H1 (cell line): ENCODE results near the gene STYXL1. TPM values are rescaled to one million over a fixed set of nuclear protein-coding genes. Genes with fewer than 3 reads are reported as not detected.

Experiments
- CTCF ChIA-PET: fragments of 300-600 bp; sonication (Branson Sonifier 250); formaldehyde crosslinking; loops from one replicate; lab custom pipeline; 2021; ENCODE audit not compliant: partially characterized antibody; lab: Charles Lee
- POLR2A ChIA-PET: fragments of 300-600 bp; sonication (Branson Sonifier 250); formaldehyde crosslinking; loops from one replicate; lab custom pipeline; 2021; ENCODE audit warnings: inconsistent platforms; ENCODE audit not compliant: partially characterized antibody; lab: Charles Lee
- DNase-seq, 2 experiments: peaks; one replicate each; pipeline versions ENCODE4 v3.0.0 to v3.0.0-alpha.2; 2010 to 2022; ENCODE audit warnings: low spot score in 2 of 2, low read depth in 1 of 2, mixed read lengths in 1 of 2
- FAIRE-seq: peaks from 2 replicates; lab custom pipeline; 2011; peaks lifted over from hg19 to GRCh38; lab: Jason Lieb, UNC
- H2AFZ ChIP-seq: 2 replicates; pipeline ENCODE4 v1.8.1; 2012; ENCODE audit warnings: low read length, inconsistent platforms
- H2AK5ac ChIP-seq: 2 replicates; pipeline ENCODE4 v1.6.1; 2013; ENCODE audit warnings: low read depth, low read length
- H2BK120ac ChIP-seq: replicated peaks from 2 replicates; pipeline ENCODE3; 2013; ENCODE audit warnings: low read depth, low read length, inconsistent platforms
- H2BK12ac ChIP-seq: 2 replicates; pipeline ENCODE4 v1.6.1; 2013; ENCODE audit warnings: low read depth, low read length
- H2BK15ac ChIP-seq: 2 replicates; pipeline ENCODE4 v1.6.1; 2013; ENCODE audit warnings: low read length
- H2BK20ac ChIP-seq: 2 replicates; pipeline ENCODE4 v1.6.1; 2013; ENCODE audit warnings: low read length
- H2BK5ac ChIP-seq: 2 replicates; pipeline ENCODE4 v1.6.1; 2013; ENCODE audit warnings: low read depth, low read length
- H3K14ac ChIP-seq: 2 replicates; pipeline ENCODE4 v1.6.1; 2013; ENCODE audit warnings: inconsistent platforms; ENCODE audit not compliant: insufficient read length
- H3K18ac ChIP-seq: 2 replicates; pipeline ENCODE4 v1.6.1; 2013; ENCODE audit warnings: low read length; ENCODE audit errors: extremely low read depth
- H3K23ac ChIP-seq: 2 replicates; pipeline ENCODE4 v1.6.1; 2013; ENCODE audit warnings: inconsistent platforms; ENCODE audit not compliant: insufficient read length
- H3K23me2 ChIP-seq: 2 replicates; pipeline ENCODE4 v1.6.1; 2013; ENCODE audit warnings: low read depth, low read length
- H3K27ac ChIP-seq: 2 replicates; pipeline ENCODE4 v1.6.1; 2011; ENCODE audit warnings: low read depth, low read length, inconsistent platforms
- H3K27me3 ChIP-seq, 4 experiments: replicated peaks in 1 of 4; 1 replicate in 1 of 4; 2 replicates in 3 of 4; pipeline versions ENCODE4 v1.6.1 to v1.8.1; 2011 to 2013; ENCODE audit warnings: low read length in 3 of 4, mild to moderate bottlenecking in 3 of 4, inconsistent platforms in 2 of 4, mixed read lengths in 2 of 4, moderate library complexity in 1 of 4; ENCODE audit not compliant: control insufficient read depth in 3 of 4, insufficient read depth in 3 of 4; ENCODE audit errors: extremely low read depth in 1 of 4
- H3K36me3 ChIP-seq, 4 experiments: 2 replicates each; pipeline versions ENCODE4 v1.6.1 to v1.8.1; 2011 to 2013; ENCODE audit warnings: mild to moderate bottlenecking in 4 of 4, low read length in 3 of 4, moderate library complexity in 2 of 4, control low read depth in 1 of 4, inconsistent platforms in 1 of 4; ENCODE audit not compliant: insufficient read depth in 4 of 4, control insufficient read depth in 2 of 4
- H3K4ac ChIP-seq: replicated peaks from 2 replicates; pipeline ENCODE3; 2013; ENCODE audit warnings: low read length, low read depth, mixed read lengths, inconsistent platforms; ENCODE audit not compliant: insufficient read length
- H3K4me1 ChIP-seq, 4 experiments: replicated peaks in 1 of 4; 1 replicate in 1 of 4; 2 replicates in 3 of 4; pipeline versions ENCODE4 v1.6.1 to v1.8.1; 2011 to 2013; ENCODE audit warnings: low read length in 3 of 4, inconsistent platforms in 2 of 4, mixed read lengths in 1 of 4; ENCODE audit not compliant: insufficient read depth in 4 of 4, control insufficient read depth in 3 of 4
- H3K4me2 ChIP-seq, 2 experiments: 2 replicates each; pipeline versions ENCODE4 v1.6.1 to v1.8.1; 2011 to 2013; ENCODE audit warnings: low read depth in 2 of 2, low read length in 2 of 2, control low read depth in 1 of 2, inconsistent platforms in 1 of 2, mild to moderate bottlenecking in 1 of 2; ENCODE audit not compliant: insufficient read depth in 1 of 2
- H3K4me3 ChIP-seq, 4 experiments: fragments of 200-600, 300-600 bp in 1 of 4; sonication (generic), shearing (Covaris generic), sonication (Bioruptor Twin) in 1 of 4; 2 replicates each; pipeline versions ENCODE4 v1.5.1 to v1.8.1; 2011 to 2016; ENCODE audit warnings: low read length in 4 of 4, low read depth in 3 of 4, control low read depth in 2 of 4, inconsistent platforms in 2 of 4, mild to moderate bottlenecking in 2 of 4, mixed read lengths in 1 of 4, moderate library complexity in 1 of 4; ENCODE audit not compliant: insufficient read depth in 2 of 4; ENCODE audit errors: extremely low read depth in 1 of 4
- H3K56ac ChIP-seq: replicated peaks from 2 replicates; pipeline ENCODE3; 2013; ENCODE audit warnings: low read depth, mild to moderate bottlenecking, mixed read lengths, low read length, inconsistent platforms; ENCODE audit not compliant: insufficient read length
- H3K79me1 ChIP-seq: 2 replicates; pipeline ENCODE4 v1.6.1; 2013; ENCODE audit warnings: low read depth, low read length, control low read depth
- H3K79me2 ChIP-seq, 2 experiments: 2 replicates each; pipeline versions ENCODE4 v1.6.1 to v1.8.1; 2012 to 2013; ENCODE audit warnings: low read length in 2 of 2, mild to moderate bottlenecking in 2 of 2, inconsistent platforms in 1 of 2; ENCODE audit not compliant: insufficient read depth in 2 of 2, control insufficient read depth in 1 of 2
- H3K9ac ChIP-seq, 4 experiments: replicated peaks in 1 of 4; 1 replicate in 1 of 4; 2 replicates in 3 of 4; pipeline versions ENCODE4 v1.6.1 to v1.8.1; 2011 to 2013; ENCODE audit warnings: low read depth in 3 of 4, low read length in 3 of 4, control low read depth in 2 of 4, mild to moderate bottlenecking in 2 of 4, moderate library complexity in 2 of 4, inconsistent platforms in 1 of 4; ENCODE audit errors: extremely low read depth in 1 of 4
- H3K9me3 ChIP-seq, 2 experiments: 2 replicates each; pipeline versions ENCODE4 v1.6.1 to v1.8.1; 2012 to 2013; ENCODE audit warnings: mild to moderate bottlenecking in 2 of 2, moderate library complexity in 2 of 2, control low read depth in 1 of 2, inconsistent platforms in 1 of 2, low read depth in 1 of 2, low read length in 1 of 2, mixed read lengths in 1 of 2; ENCODE audit not compliant: insufficient read depth in 2 of 2
- H4K20me1 ChIP-seq, 2 experiments: replicated peaks in 1 of 2; 2 replicates each; pipeline versions ENCODE3 to v1.8.1; 2011 to 2013; ENCODE audit warnings: inconsistent platforms in 2 of 2, low read length in 2 of 2, mild to moderate bottlenecking in 1 of 2; ENCODE audit not compliant: insufficient read depth in 2 of 2, control insufficient read depth in 1 of 2
- H4K5ac ChIP-seq: 2 replicates; pipeline ENCODE4 v1.6.1; 2013; ENCODE audit warnings: low read length, low read depth, mixed read lengths, inconsistent platforms; ENCODE audit not compliant: insufficient read length
- H4K8ac ChIP-seq: 2 replicates; pipeline ENCODE4 v1.8.0; 2013; ENCODE audit warnings: mild to moderate bottlenecking, moderate library complexity, low read length, inconsistent platforms; ENCODE audit not compliant: insufficient read depth; ENCODE audit errors: extremely low read depth
- H4K91ac ChIP-seq: replicated peaks from 2 replicates; pipeline ENCODE3; 2013; ENCODE audit warnings: low read length, mixed read lengths, inconsistent platforms; ENCODE audit not compliant: insufficient read length
- ATF3 ChIP-seq: IDR thresholded peaks from 2 replicates; pipeline ENCODE4 v1.6.1; 2011; ENCODE audit warnings: low read depth, mild to moderate bottlenecking, low read length; ENCODE audit not compliant: insufficient read depth
- CTBP2 ChIP-seq: IDR thresholded peaks from 2 replicates; pipeline ENCODE4 v1.7.0; 2011; ENCODE audit warnings: borderline replicate concordance, mild to moderate bottlenecking, moderate library complexity, mixed read lengths, low read length; ENCODE audit not compliant: insufficient read depth, insufficient read length
- EP300 ChIP-seq, 2 experiments: IDR thresholded peaks; 1 replicate in 1 of 2; 2 replicates in 1 of 2; pipeline ENCODE4 v1.6.1; 2011 to 2012; ENCODE audit warnings: low read depth in 2 of 2, low read length in 2 of 2, mild to moderate bottlenecking in 2 of 2, borderline replicate concordance in 1 of 2, inconsistent platforms in 1 of 2, moderate library complexity in 1 of 2
- EZH2 ChIP-seq: fragments of 200-600 bp; sonication (generic); IDR thresholded peaks from 2 replicates; pipeline ENCODE4 v1.7.1; 2012; ENCODE audit warnings: low read depth, mild to moderate bottlenecking, moderate library complexity, low read length, inconsistent platforms; ENCODE audit not compliant: severe bottlenecking
- POLR2A ChIP-seq, 2 experiments: IDR thresholded peaks; 1 replicate in 1 of 2; 2 replicates in 1 of 2; pipeline ENCODE4 v1.6.1; 2011; ENCODE audit warnings: low read depth in 2 of 2, low read length in 2 of 2, mild to moderate bottlenecking in 2 of 2; ENCODE audit errors: control extremely low read depth in 1 of 2
- RBBP5 ChIP-seq: IDR thresholded peaks from 2 replicates; pipeline ENCODE4 v1.7.1; 2012; ENCODE audit warnings: low read depth, mild to moderate bottlenecking, inconsistent platforms, low read length, moderate library complexity, borderline replicate concordance
- SIN3A ChIP-seq, 2 experiments: IDR thresholded peaks in 1 of 2; conservative IDR thresholded peaks in 1 of 2; 2 replicates each; pipeline ENCODE4 v1.6.1; 2011 to 2012; ENCODE audit warnings: low read length in 2 of 2, improper control_type of control experiment in 1 of 2, low read depth in 1 of 2, mild to moderate bottlenecking in 1 of 2
- TBP ChIP-seq: IDR thresholded peaks from 2 replicates; pipeline ENCODE4 v1.6.1; 2011; ENCODE audit warnings: low read depth, low read length, improper control_type of control experiment
- WGBS, 2 experiments: shearing (Covaris generic) in 1 of 2; methylation state at CpG; one replicate each; pipeline versions ENCODE4 v1.1.6 to v1.1.7; 2013 to 2015; ENCODE audit warnings: low lambda C conversion rate in 2 of 2, mixed read lengths in 2 of 2, inconsistent platforms in 1 of 2, low coverage in 1 of 2, missing lambda C conversion rate in 1 of 2; ENCODE audit not compliant: insufficient replicate concordance in 2 of 2, insufficient coverage in 1 of 2, insufficient read length in 1 of 2; ENCODE audit errors: extremely low coverage in 1 of 2, missing lambda C conversion rate in 1 of 2; 5-methylcytosine and 5-hydroxymethylcytosine counted together
- polyA plus RNA-seq, 7 experiments: library from polyadenylated mRNA; depleted of rRNA in 3 of 7; stranded (reverse) in 5 of 7; unstranded in 2 of 7; fragments of >200 nt in 5 of 7; fragments of 200-250 nt in 2 of 7; gene quantifications; 1 replicate in 5 of 7; 2 replicates in 1 of 7; 4 replicates in 1 of 7; pipeline versions ENCODE4 v1.2.1 to v1.2.3, GENCODE V29; 2011 to 2013; ENCODE audit warnings: missing spikeins in 2 of 7, mixed read lengths in 2 of 7
- total RNA-seq: library from RNA; stranded (reverse); fragmentation: NEBNext Ultra II Directional; extraction: Animal tissue kit (Norgen Biotek cat#: 25700); gene quantifications from 2 replicates; pipeline ENCODE4 v1.2.1, GENCODE V29; 2021

STYXL1 gene
- total and polyA plus RNA-seq, 2 of the 8 experiments (the other 6 are each of a cell fraction or from before 2014, with no cell fraction given) = 32.3 to 53.9 TPM

GRCh38 chr7:75957021-75957736 lies 90.6 kb downstream of the STYXL1 start:
- ChIA-PET POLR2A (interaction anchor here (0.6 to 4.2 kb wide), 11 partner anchors 8 to 104 kb away, joined by 3 to 24 read pairs (median 4); partner anchors contain the start of gene POR), CTCF (interaction anchor here (0.7 to 2.9 kb wide), 10 partner anchors 9 to 92 kb away, joined by 3 to 10 read pairs (median 4); no protein-coding TSS in a partner anchor)
- H2BK5ac ChIP-seq = no peak overlapping the region; the same call in 1 of the 2 replicates
- DNase-seq (peak in 1 of 2 experiments; percentile 68), FAIRE-seq (no peak)
- H3K27me3 ChIP-seq = no peaks in the 10 kb centered on the region
- no peak overlapping the region for H3K27ac ChIP-seq
- H2AFZ ChIP-seq = no peak overlapping the region
- H3K14ac ChIP-seq = no peak overlapping the region
- H2BK15ac ChIP-seq = no peak overlapping the region
- H4K5ac ChIP-seq = no peak overlapping the region
- H3K23me2 ChIP-seq = no peaks in the 10 kb centered on the region
- no peak overlapping the region; the same call in 1 of the 2 replicates for H2BK12ac ChIP-seq
- H3K79me1 ChIP-seq = no peaks in the 10 kb centered on the region; the same call in 1 of the 2 replicates
- no peak overlapping the region for H3K56ac ChIP-seq
- H3K9me3 ChIP-seq = no peaks in the 10 kb centered on the region
- H2AK5ac ChIP-seq = no peak overlapping the region
- no peak overlapping the region for H3K4ac ChIP-seq
- no peak overlapping the region for H2BK20ac ChIP-seq
- peaks cover 2 to 6% of the 10 kb centered on the region in 2 experiments for H4K20me1 ChIP-seq
- H3K4me1 ChIP-seq = peaks cover 2 to 11% (median 4%) of the 10 kb centered on the region in 4 experiments
- no peak overlapping the region for H3K23ac ChIP-seq
- H3K36me3 ChIP-seq = peaks cover 5 to 33% (median 15%) of the 10 kb centered on the region in 4 experiments; a peak in 6 of 8 replicates
- H4K8ac ChIP-seq = no peak overlapping the region
- no peak overlapping the region; the same call in none of the 2 replicates for H3K18ac ChIP-seq
- no peak overlapping the region for H4K91ac ChIP-seq
- H3K4me3 ChIP-seq = no peak overlapping the region; a peak in 1 of 8 replicates
- H3K9ac ChIP-seq = no peak overlapping the region
- H2BK120ac ChIP-seq = no peak overlapping the region
- peak overlapping the region in 1 of 2 experiments; percentile 48; a peak in 2 of 4 replicates for H3K4me2 ChIP-seq
- no peaks in the 10 kb centered on the region; a peak in 1 of 4 replicates for H3K79me2 ChIP-seq
- 67% methylated on average over 16 of the region's 16 CpGs; no CpG with 5 or more reads in 1 of the 2 experiments for WGBS, 2 experiments
- TF ChIP-seq EP300 (IDR thresholded peaks at IDR 0.05; ENCODE audit: borderline replicate concordance in 1 of 2, low read depth in 2 of 2, low read length in 2 of 2) = peak in 1 of 2 experiments; percentile 55; a peak in 1 of 3 replicates
- TF ChIP-seq TBP = no peak
- TF ChIP-seq SIN3A (conservative IDR thresholded peaks at IDR 0.05 in 1 of 2, IDR thresholded peaks at IDR 0.05 in 1 of 2; ENCODE audit: low read depth in 1 of 2, low read length in 2 of 2) = peak in 1 of 2 experiments; percentile 81; a peak in 2 of 4 replicates
- no peak for TF ChIP-seq POLR2A (IDR thresholded peaks at IDR 0.05; ENCODE audit: control extremely low read depth in 1 of 2, low read depth in 2 of 2, low read length in 2 of 2)
- no peak for TF ChIP-seq RBBP5
- no peak for TF ChIP-seq ATF3
- TF ChIP-seq EZH2 = no peak
- no peak for TF ChIP-seq CTBP2
